Measurements from ENCODE around the gene HECTD2. TPM values are rescaled to one million over a fixed set of nuclear protein-coding genes. Genes with fewer than 3 reads are reported as not detected.

The HECTD2 gene
- total and polyA plus RNA-seq, 9 of the 15 experiments (the other 6 are each of a cell fraction or from before 2014, with no cell fraction given) = 1.3 to 5.9 (median 3.9) TPM

DNA sequence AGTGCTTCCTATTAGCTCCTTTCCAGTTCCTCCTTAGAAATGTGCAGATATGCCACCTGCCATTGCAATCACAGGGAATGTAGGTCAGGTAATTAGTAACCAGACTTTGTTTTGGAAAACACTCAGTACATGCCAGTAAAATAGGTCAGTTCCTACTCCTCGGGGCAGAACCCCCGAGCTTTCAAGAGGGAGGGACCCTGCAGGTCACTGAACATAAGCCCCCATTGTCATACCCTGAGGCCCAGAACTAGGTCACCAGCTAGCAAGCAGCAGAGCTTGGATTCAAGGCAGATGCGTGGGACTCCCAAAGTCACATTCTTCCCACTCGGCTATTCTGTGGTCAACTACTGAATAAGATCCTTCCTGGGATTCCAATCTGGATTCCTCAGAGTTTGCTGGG lies 117.9 kb downstream of the HECTD2 start (continued):
- TF ChIP-seq, protein P1, sequence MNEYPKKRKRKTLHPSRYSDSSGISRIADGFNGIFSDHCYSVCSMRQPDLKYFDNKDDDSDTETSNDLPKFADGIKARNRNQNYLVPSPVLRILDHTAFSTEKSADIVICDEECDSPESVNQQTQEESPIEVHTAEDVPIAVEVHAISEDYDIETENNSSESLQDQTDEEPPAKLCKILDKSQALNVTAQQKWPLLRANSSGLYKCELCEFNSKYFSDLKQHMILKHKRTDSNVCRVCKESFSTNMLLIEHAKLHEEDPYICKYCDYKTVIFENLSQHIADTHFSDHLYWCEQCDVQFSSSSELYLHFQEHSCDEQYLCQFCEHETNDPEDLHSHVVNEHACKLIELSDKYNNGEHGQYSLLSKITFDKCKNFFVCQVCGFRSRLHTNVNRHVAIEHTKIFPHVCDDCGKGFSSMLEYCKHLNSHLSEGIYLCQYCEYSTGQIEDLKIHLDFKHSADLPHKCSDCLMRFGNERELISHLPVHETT (CRISPR knock-in tag; conservative IDR thresholded peaks at IDR 0.05 in 1 of 2, IDR thresholded peaks at IDR 0.05 in 1 of 2) = no peak
- TF ChIP-seq ZNF239 (CRISPR knock-in tag; IDR thresholded peaks at IDR 0.05) (no peak), HNRNPLL (IDR thresholded peaks at IDR 0.05; ENCODE audit: low read depth, low read length, poor library complexity, severe bottlenecking) (no peak), HDAC8 (tag; IDR thresholded peaks at IDR 0.05) (no peak)

GRCh38 chr10:91528768-91529167 lies 118.6 kb downstream of the HECTD2 start:
- Histone ChIP-seq H3K4me3 (no peak overlapping the region), H3K9me1 (ENCODE audit: control insufficient read depth, insufficient read depth, low read length) (no peaks in the 10 kb centered on the region), H4K20me1 (replicated peaks; ENCODE audit: control insufficient read depth, insufficient read depth, low read length) (no peaks in the 10 kb centered on the region), H3K4me2 (ENCODE audit: insufficient read depth, low read length) (no peak overlapping the region), H3K79me2 (ENCODE audit: control insufficient read depth, insufficient read depth, low read length) (no peaks in the 10 kb centered on the region), H3K27ac (ENCODE audit: extremely low read depth, low read depth, low read length) (no peak overlapping the region), H3K27me3 (ENCODE audit: control insufficient read depth in 2 of 2, insufficient read depth in 2 of 2, low read length in 2 of 2) (peaks cover 0 to 20% of the 10 kb centered on the region in 2 experiments; a peak in 2 of 5 replicates), H3K4me1 (replicated peaks in 1 of 2; ENCODE audit: control insufficient read depth in 2 of 2, insufficient read depth in 2 of 2, low read length in 2 of 2) (no peaks in the 10 kb centered on the region), H3K9me3 (replicated peaks; ENCODE audit: control insufficient read depth, insufficient read depth, low read depth, low read length) (no peaks in the 10 kb centered on the region), H3K9ac (ENCODE audit: insufficient read depth in 1 of 2, low read depth in 2 of 2, low read length in 2 of 2) (no peak overlapping the region), H3K36me3 (ENCODE audit: control insufficient read depth, insufficient read depth, low read length) (no peaks in the 10 kb centered on the region), H2AFZ (ENCODE audit: low read depth, low read length) (no peak overlapping the region)
- BruUV-seq (replicated peaks) = no TSS peak
- DNase-seq (ENCODE audit: extremely low read depth in 1 of 4, low spot score in 3 of 4) (no peak), ATAC-seq (no peak), FAIRE-seq (no peak)
- CTCF ChIA-PET (ENCODE audit: low intra/inter-chr PET ratio) = no interaction called here
- intact Hi-C loops (cut with micrococcal nuclease) (no loop called here), in situ Hi-C loops (cut with MboI) (no loop called here)
- no CpG with 5 or more reads among the region's 1 CpG for WGBS (ENCODE audit: insufficient coverage, low coverage, missing lambda C conversion rate)
- POLR2A ChIA-PET = no interaction called here
- no peak for TF ChIP-seq TCF7 (IDR thresholded peaks at IDR 0.05; ENCODE audit: borderline replicate concordance)
- no peak for TF ChIP-seq BRD4 (IDR thresholded peaks at IDR 0.05)
- TF ChIP-seq ZNF239 (CRISPR knock-in tag; IDR thresholded peaks at IDR 0.05) = no peak
- no peak for TF ChIP-seq MEF2D (tag; conservative IDR thresholded peaks at IDR 0.05; ENCODE audit: low read depth)
- TF ChIP-seq JUN (IDR thresholded peaks at IDR 0.05; ENCODE audit: borderline replicate concordance, low read depth, low read length) = no peak
- TF ChIP-seq JUN (CRISPR knock-in tag; IDR thresholded peaks at IDR 0.05; ENCODE audit: borderline replicate concordance) = no peak
- TF ChIP-seq HES1 (IDR thresholded peaks at IDR 0.05; ENCODE audit: low read depth) = no peak
- no peak for TF ChIP-seq ZNF695 (CRISPR knock-in tag; IDR thresholded peaks at IDR 0.05)
- no peak for TF ChIP-seq PTBP1 (IDR thresholded peaks at IDR 0.05; ENCODE audit: low read depth, low read length)
- TF ChIP-seq TRIM28 (IDR thresholded peaks at IDR 0.05) = no peak
- no peak for TF ChIP-seq DACH1 (IDR thresholded peaks at IDR 0.05; ENCODE audit: partially characterized antibody)
- no peak for TF ChIP-seq THAP12 (CRISPR knock-in tag; IDR thresholded peaks at IDR 0.05)
- TF ChIP-seq, protein P2, sequence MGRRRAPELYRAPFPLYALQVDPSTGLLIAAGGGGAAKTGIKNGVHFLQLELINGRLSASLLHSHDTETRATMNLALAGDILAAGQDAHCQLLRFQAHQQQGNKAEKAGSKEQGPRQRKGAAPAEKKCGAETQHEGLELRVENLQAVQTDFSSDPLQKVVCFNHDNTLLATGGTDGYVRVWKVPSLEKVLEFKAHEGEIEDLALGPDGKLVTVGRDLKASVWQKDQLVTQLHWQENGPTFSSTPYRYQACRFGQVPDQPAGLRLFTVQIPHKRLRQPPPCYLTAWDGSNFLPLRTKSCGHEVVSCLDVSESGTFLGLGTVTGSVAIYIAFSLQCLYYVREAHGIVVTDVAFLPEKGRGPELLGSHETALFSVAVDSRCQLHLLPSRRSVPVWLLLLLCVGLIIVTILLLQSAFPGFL (CRISPR knock-in tag; IDR thresholded peaks at IDR 0.05) = no peak

Measured in K562 (cell line).